Measurements from ENCODE around the gene KIF9. TPM values are rescaled to one million over a fixed set of nuclear protein-coding genes. Genes with fewer than 3 reads are reported as not detected.

KIF9 gene
- total RNA-seq, 4 donors from 2014 or later: 1.7 to 8.6 (median 6.6) TPM

- H3K4me3 ChIP-seq: no peak overlapping the region
- TF ChIP-seq POLR2A (IDR thresholded peaks at IDR 0.05) (no peak), CTCF (IDR thresholded peaks at IDR 0.05) (no peak), POLR2AphosphoS5 (IDR thresholded peaks at IDR 0.05) (no peak), EP300 (IDR thresholded peaks at IDR 0.05) (no peak)
- no peaks in the 10 kb centered on the region for H3K4me1 ChIP-seq
- H3K9me3 ChIP-seq: no peaks in the 10 kb centered on the region
- H3K27ac ChIP-seq: no peak overlapping the region
- peaks cover 0 to 8% of the 10 kb centered on the region in 2 donors for H3K36me3 ChIP-seq
- no peak for ATAC-seq
- no peaks in the 10 kb centered on the region for H3K27me3 ChIP-seq
Measured at GRCh38 chr3:47204875-47205274, 77.7 kb downstream of the KIF9 start.

GRCh38 chr3:47202542-47202941 lies 80.1 kb downstream of the KIF9 start:
- Histone ChIP-seq H3K9me3 (no peaks in the 10 kb centered on the region), H3K4me3 (no peak overlapping the region), H3K27ac (no peak overlapping the region), H3K36me3 (peaks cover 0 to 8% of the 10 kb centered on the region in 2 donors), H3K4me1 (no peaks in the 10 kb centered on the region), H3K27me3 (no peaks in the 10 kb centered on the region)
- no peak for TF ChIP-seq EP300 (IDR thresholded peaks at IDR 0.05)
- no peak for TF ChIP-seq POLR2AphosphoS5 (IDR thresholded peaks at IDR 0.05)
- WGBS, 2 donors (ENCODE audit: low coverage in 1 of 2): 92 to 100% methylated on average over 3 of the region's 3 CpGs
- no peak for ATAC-seq

- H3K4me1 ChIP-seq: no peaks in the 10 kb centered on the region
- no peak for ATAC-seq
- H3K27ac ChIP-seq: no peak overlapping the region
- H3K9me3 ChIP-seq: no peaks in the 10 kb centered on the region
- no peak overlapping the region for H3K4me3 ChIP-seq
- H3K27me3 ChIP-seq: no peaks in the 10 kb centered on the region
- H3K36me3 ChIP-seq: no peaks in the 10 kb centered on the region
- no peak for TF ChIP-seq EP300 (IDR thresholded peaks at IDR 0.05)
- no peak for TF ChIP-seq CTCF (IDR thresholded peaks at IDR 0.05)
- no peak for TF ChIP-seq POLR2A (IDR thresholded peaks at IDR 0.05)
- no peak for TF ChIP-seq POLR2AphosphoS5 (IDR thresholded peaks at IDR 0.05)
- WGBS, 2 donors (ENCODE audit: low coverage in 1 of 2): 80% methylated on average over 1 to 2 of the region's 3 CpGs
Measured at GRCh38 chr3:47197287-47197686, 85.3 kb downstream of the KIF9 start.

GRCh38 chr3:47194994-47195393 lies 87.6 kb downstream of the KIF9 start:
- 79 to 87% methylated on average over 2 of the region's 2 CpGs for WGBS, 2 donors (ENCODE audit: low coverage in 1 of 2)
- Histone ChIP-seq H3K27me3 (no peaks in the 10 kb centered on the region), H3K4me3 (no peak overlapping the region), H3K27ac (no peak overlapping the region), H3K36me3 (no peaks in the 10 kb centered on the region), H3K4me1 (no peaks in the 10 kb centered on the region), H3K9me3 (no peaks in the 10 kb centered on the region)
- ATAC-seq: no peak
- no peak for TF ChIP-seq EP300 (IDR thresholded peaks at IDR 0.05)
- no peak for TF ChIP-seq CTCF (IDR thresholded peaks at IDR 0.05)
- no peak for TF ChIP-seq POLR2A (IDR thresholded peaks at IDR 0.05)
- no peak for TF ChIP-seq POLR2AphosphoS5 (IDR thresholded peaks at IDR 0.05)

GRCh38 chr3:47193871-47194859 lies 88.4 kb downstream of the KIF9 start:
- TF ChIP-seq CTCF (IDR thresholded peaks at IDR 0.05): no peak
- H3K4me1 ChIP-seq: no peaks in the 10 kb centered on the region
- no peaks in the 10 kb centered on the region for H3K27me3 ChIP-seq
- no peak for ATAC-seq
- H3K9me3 ChIP-seq: no peaks in the 10 kb centered on the region
- H3K36me3 ChIP-seq: no peaks in the 10 kb centered on the region
- 83 to 93% methylated on average over 3 to 4 of the region's 4 CpGs for WGBS, 2 donors (ENCODE audit: low coverage in 1 of 2)
- H3K27ac ChIP-seq: no peak overlapping the region
- H3K4me3 ChIP-seq: no peak overlapping the region
